ENCODE results near the gene AVPR2. TPM values are rescaled to one million over a fixed set of nuclear protein-coding genes. Genes with fewer than 3 reads are reported as not detected.

AVPR2 gene
- total RNA-seq, 1 donor from 2014 or later = not detected

- Histone ChIP-seq H3K27ac (no peak overlapping the region), H3K79me2 (ENCODE audit: low read depth) (no peaks in the 10 kb centered on the region), H3F3A (ENCODE audit: low read depth) (no peaks in the 10 kb centered on the region), H3K4me2 (no peak overlapping the region), H3K4me1 (peaks cover 6% of the 10 kb centered on the region), H3K9me3 (ENCODE audit: low read depth) (no peaks in the 10 kb centered on the region), H3K27me3 (peaks cover 53% of the 10 kb centered on the region), H3K36me3 (no peaks in the 10 kb centered on the region), H3K4me3 (no peak overlapping the region), H4K20me1 (ENCODE audit: low read depth) (no peaks in the 10 kb centered on the region), H3K9ac (no peak overlapping the region), H2AFZ (replicated peaks) (no peak overlapping the region)
- Mint-ChIP-seq H3K36me3 (peaks cover 2% of the 10 kb centered on the region), H3K27me3 (ENCODE audit: insufficient read depth, low read depth) (peaks cover 23% of the 10 kb centered on the region), H3K4me1 (peaks cover 12% of the 10 kb centered on the region), H3K27ac (no peak overlapping the region), H3K4me3 (peak overlapping the region; percentile 18), H3K9me3 (peaks cover 25% of the 10 kb centered on the region)
- no peak for TF ChIP-seq EZH2 (IDR thresholded peaks at IDR 0.05)
- no peak for TF ChIP-seq CTCF (IDR thresholded peaks at IDR 0.05)
- no peak for TF ChIP-seq EZH2phosphoT487 (IDR thresholded peaks at IDR 0.05)
- no peak for DNase-seq (ENCODE audit: low spot score)
Measured at GRCh38 chrX:153887385-153887784, 17.1 kb upstream of the AVPR2 start.

GRCh38 chrX:153888344-153888743, 16.1 kb upstream of the AVPR2 start:
- no peaks in the 10 kb centered on the region for H3K4me1 ChIP-seq

GRCh38 chrX:153889123-153889522, 15.3 kb upstream of the AVPR2 start:
- Histone ChIP-seq H3K27me3 (peaks cover 45% of the 10 kb centered on the region), H2AFZ (replicated peaks) (no peak overlapping the region), H3K9me3 (ENCODE audit: low read depth) (no peaks in the 10 kb centered on the region), H3K4me2 (no peak overlapping the region), H4K20me1 (ENCODE audit: low read depth) (no peaks in the 10 kb centered on the region), H3K9ac (no peak overlapping the region), H3K79me2 (ENCODE audit: low read depth) (no peaks in the 10 kb centered on the region), H3F3A (ENCODE audit: low read depth) (no peaks in the 10 kb centered on the region), H3K4me1 (no peaks in the 10 kb centered on the region), H3K4me3 (no peak overlapping the region), H3K36me3 (no peaks in the 10 kb centered on the region), H3K27ac (no peak overlapping the region)
- Mint-ChIP-seq H3K27me3 (ENCODE audit: insufficient read depth, low read depth) (peaks cover 23% of the 10 kb centered on the region), H3K4me1 (peaks cover 9% of the 10 kb centered on the region), H3K27ac (no peak overlapping the region), H3K36me3 (peaks cover 2% of the 10 kb centered on the region), H3K4me3 (no peak overlapping the region), H3K9me3 (peaks cover 34% of the 10 kb centered on the region)
- no peak for DNase-seq (ENCODE audit: low spot score)
- TF ChIP-seq EZH2phosphoT487 (IDR thresholded peaks at IDR 0.05) = no peak

More at GRCh38 chrX:153888344-153888743, 16.1 kb upstream of the AVPR2 start:
- H3K4me3 Mint-ChIP-seq = no peak overlapping the region
- peaks cover 31% of the 10 kb centered on the region for H3K9me3 Mint-ChIP-seq
- H3K4me3 ChIP-seq = no peak overlapping the region
- no peak overlapping the region for H3K4me2 ChIP-seq
- H3K27me3 ChIP-seq = peaks cover 53% of the 10 kb centered on the region
- H2AFZ ChIP-seq (replicated peaks) = no peak overlapping the region
- no peak for TF ChIP-seq CTCF (IDR thresholded peaks at IDR 0.05)
- TF ChIP-seq EZH2 (IDR thresholded peaks at IDR 0.05) = no peak
- no peak for TF ChIP-seq EZH2phosphoT487 (IDR thresholded peaks at IDR 0.05)
- no peaks in the 10 kb centered on the region for H3F3A ChIP-seq (ENCODE audit: low read depth)
- H3K4me1 Mint-ChIP-seq = peaks cover 11% of the 10 kb centered on the region
- no peak overlapping the region for H3K27ac ChIP-seq
- no peaks in the 10 kb centered on the region for H4K20me1 ChIP-seq (ENCODE audit: low read depth)
- no peaks in the 10 kb centered on the region for H3K79me2 ChIP-seq (ENCODE audit: low read depth)
- peaks cover 23% of the 10 kb centered on the region for H3K27me3 Mint-ChIP-seq (ENCODE audit: insufficient read depth, low read depth)
- H3K36me3 ChIP-seq = no peaks in the 10 kb centered on the region
- H3K9ac ChIP-seq = no peak overlapping the region
- H3K36me3 Mint-ChIP-seq = peaks cover 2% of the 10 kb centered on the region
- no peak for DNase-seq (ENCODE audit: low spot score)
- H3K27ac Mint-ChIP-seq = no peak overlapping the region
- no peaks in the 10 kb centered on the region for H3K9me3 ChIP-seq (ENCODE audit: low read depth)

- Histone ChIP-seq H2AFZ (replicated peaks) (no peak overlapping the region), H3F3A (ENCODE audit: low read depth) (no peaks in the 10 kb centered on the region), H3K4me3 (no peak overlapping the region), H3K4me1 (peaks cover 4% of the 10 kb centered on the region), H3K79me2 (ENCODE audit: low read depth) (no peaks in the 10 kb centered on the region), H3K9me3 (ENCODE audit: low read depth) (no peaks in the 10 kb centered on the region), H3K36me3 (no peaks in the 10 kb centered on the region), H3K27ac (no peak overlapping the region), H3K9ac (no peak overlapping the region), H3K4me2 (no peak overlapping the region), H3K27me3 (no peaks in the 10 kb centered on the region), H4K20me1 (ENCODE audit: low read depth) (no peaks in the 10 kb centered on the region)
- no peak for DNase-seq (ENCODE audit: low spot score)
- Mint-ChIP-seq H3K27me3 (ENCODE audit: insufficient read depth, low read depth) (peaks cover 3% of the 10 kb centered on the region), H3K4me3 (no peak overlapping the region), H3K27ac (no peak overlapping the region), H3K4me1 (peaks cover 15% of the 10 kb centered on the region), H3K9me3 (peaks cover 19% of the 10 kb centered on the region), H3K36me3 (no peaks in the 10 kb centered on the region)
- TF ChIP-seq EZH2 (IDR thresholded peaks at IDR 0.05) (no peak), CTCF (IDR thresholded peaks at IDR 0.05) (no peak), EZH2phosphoT487 (IDR thresholded peaks at IDR 0.05) (no peak)
Measured at GRCh38 chrX:153897899-153898298, 6.6 kb upstream of the AVPR2 start.

All from neural progenitor cell (in vitro differentiated cells).